HG02938 (cell line): ENCODE measurements around the gene PDGFRB.
"Not testable (repeated sequence)": the region's sequence is repeated elsewhere in the genome, so short reads cannot be mapped to it uniquely, and the experiment has no call there.

Experiments
- ATAC-seq: cut with Tn5 transposase; IDR thresholded peaks from one replicate; pipeline ENCODE4 v1.9.1; 2021; ENCODE audit warnings: mild to moderate bottlenecking, moderate library complexity; ENCODE audit not compliant: unreplicated experiment

PDGFRB gene

GRCh38 chr5:150092159-150092787 lies 63.4 kb downstream of the PDGFRB start:
- peak; percentile 68 for ATAC-seq

- no peak for ATAC-seq
Observed at GRCh38 chr5:150085950-150086715, 69.5 kb downstream of the PDGFRB start, which contains the start of gene CSF1R. Gene CSF1R (minus strand): TSS chr5:150086554. CDS start chr5:150086427, 127 bp downstream.

- no peak for ATAC-seq
Observed at GRCh38 chr5:150085191-150085912, 70.3 kb downstream of the PDGFRB start.

GRCh38 chr5:150084754-150085153 lies 70.9 kb downstream of the PDGFRB start:
- ATAC-seq: not testable (repeated sequence)

GRCh38 chr5:150082889-150083288 lies 72.8 kb downstream of the PDGFRB start:
- no peak for ATAC-seq

GRCh38 chr5:150082374-150082773 lies 73.3 kb downstream of the PDGFRB start:
- peak; percentile 24 for ATAC-seq

GRCh38 chr5:150081541-150082283 lies 73.9 kb downstream of the PDGFRB start:
- peak; percentile 74 for ATAC-seq

GRCh38 chr5:150080696-150081435 lies 74.8 kb downstream of the PDGFRB start:
- no peak for ATAC-seq

GRCh38 chr5:150079909-150080461 lies 75.7 kb downstream of the PDGFRB start:
- ATAC-seq: no peak

- no peak for ATAC-seq
Observed at GRCh38 chr5:150078802-150079689, 76.6 kb downstream of the PDGFRB start.

GRCh38 chr5:150077996-150078801 lies 77.4 kb downstream of the PDGFRB start:
- no peak for ATAC-seq

GRCh38 chr5:150077060-150077459 lies 78.6 kb downstream of the PDGFRB start:
- ATAC-seq: no peak

GRCh38 chr5:150075806-150076205 lies 79.8 kb downstream of the PDGFRB start:
- no peak for ATAC-seq

- ATAC-seq: no peak
Observed at GRCh38 chr5:150075233-150075632, 80.4 kb downstream of the PDGFRB start.

GRCh38 chr5:150073677-150074076 lies 82.0 kb downstream of the PDGFRB start:
- ATAC-seq: no peak

- no peak for ATAC-seq
Observed at GRCh38 chr5:150073086-150073625, 82.5 kb downstream of the PDGFRB start.

GRCh38 chr5:150070821-150071220 lies 84.8 kb downstream of the PDGFRB start:
- ATAC-seq: no peak
